NCI-H1105 (cell line): ENCODE results near the gene TRIM71.

ENCODE experiments used
- DNase-seq: peaks from one replicate; lab custom pipeline; 2025; lab: John Stamatoyannopoulos, UW

TRIM71 gene

GRCh38 chr3:32866533-32866932 lies 48.7 kb downstream of the TRIM71 start:
- no peak for DNase-seq

DNA sequence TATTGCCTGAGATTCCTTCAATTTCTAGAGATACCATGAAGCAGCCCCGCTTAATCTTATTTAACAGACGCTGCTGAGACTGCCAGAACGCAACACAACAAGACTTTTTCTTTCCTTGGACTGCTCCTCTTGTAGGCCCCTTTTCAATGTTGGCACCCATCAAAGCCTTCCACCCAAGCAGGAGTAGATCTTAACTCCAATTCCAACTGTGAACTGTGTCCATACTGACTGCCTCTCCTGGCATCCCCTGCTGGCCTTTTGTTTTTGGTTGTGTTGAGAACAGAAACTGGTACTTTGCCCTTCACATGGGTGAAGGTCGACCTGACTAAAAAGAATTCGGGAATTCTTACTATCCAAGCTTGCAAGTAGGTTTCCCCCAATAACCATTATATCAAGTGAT lies 50.2 kb downstream of the TRIM71 start:
- no peak for DNase-seq

DNA sequence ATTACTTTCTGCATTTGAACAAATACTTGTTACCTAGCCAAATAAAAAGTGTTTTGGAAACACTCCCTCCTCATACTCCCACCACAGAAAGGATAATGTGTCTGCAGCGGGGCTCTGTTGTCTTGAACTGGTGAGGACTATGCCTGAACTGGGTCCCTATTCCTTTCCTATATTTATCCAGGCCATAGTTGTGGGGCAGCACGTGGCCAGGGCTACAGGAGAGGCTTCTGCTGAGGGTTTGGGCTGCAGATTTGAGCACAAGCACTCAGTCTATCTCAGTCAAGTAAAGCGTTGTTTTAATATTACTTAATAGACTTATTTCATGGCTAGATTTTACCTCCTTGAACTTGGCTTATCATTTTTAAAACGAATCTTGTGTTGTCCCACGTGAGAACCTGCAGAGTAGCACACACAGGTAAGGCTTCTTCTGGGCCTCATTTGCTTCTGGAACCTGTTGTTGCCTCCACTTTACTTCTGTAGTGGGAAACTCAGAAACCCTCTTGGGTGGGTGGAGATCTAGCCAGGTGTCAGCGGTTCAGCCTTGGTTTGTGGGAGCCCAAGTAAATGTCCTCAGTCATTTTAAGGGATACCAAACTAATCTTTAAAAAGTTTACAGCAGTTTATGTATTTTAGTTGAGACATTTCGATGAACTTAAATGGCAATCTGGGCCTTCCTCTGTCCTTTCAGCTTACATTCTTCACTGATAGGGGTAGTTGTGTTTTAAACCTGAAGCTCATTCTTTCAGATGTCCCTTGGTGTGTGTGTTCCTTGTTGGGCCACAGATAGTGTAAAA lies 51.1 kb downstream of the TRIM71 start:
- DNase-seq = no peak

GRCh38 chr3:32869513-32870047 lies 51.8 kb downstream of the TRIM71 start:
- DNase-seq = no peak

DNA sequence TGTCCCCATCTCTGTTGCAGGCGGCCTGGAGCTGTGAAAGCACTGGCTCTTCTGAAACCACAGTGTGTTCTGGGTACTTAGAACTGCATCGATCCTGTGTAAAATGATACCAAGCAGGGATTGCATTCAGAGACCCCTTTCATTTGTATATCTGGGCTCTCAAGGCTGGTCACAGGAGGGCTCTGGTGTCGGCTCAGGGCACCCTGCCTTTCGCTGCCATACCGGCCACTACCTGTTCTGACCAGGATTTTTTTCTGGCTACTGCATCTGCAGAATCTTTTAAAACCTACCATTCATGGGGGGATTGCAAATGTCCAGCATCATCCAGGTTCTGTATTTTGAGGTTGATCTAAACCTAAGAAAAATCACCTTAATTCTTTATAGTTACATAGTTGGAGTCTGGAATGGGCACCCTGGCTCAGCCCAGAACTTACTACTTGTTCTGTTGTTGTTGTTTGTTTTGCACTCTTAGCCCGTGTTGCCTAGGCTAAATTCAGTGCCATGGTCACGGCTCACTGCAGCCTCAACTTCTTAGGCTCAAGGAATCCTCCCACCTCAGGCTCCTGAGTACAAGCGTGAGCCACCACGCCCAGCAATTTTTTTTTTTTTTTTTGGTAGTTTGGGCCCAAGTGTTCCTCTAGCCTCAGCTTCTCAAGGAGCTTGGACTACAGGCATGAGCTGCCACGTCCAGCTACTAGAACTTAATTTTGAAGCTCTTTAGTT lies 52.7 kb downstream of the TRIM71 start:
- no peak for DNase-seq

DNA sequence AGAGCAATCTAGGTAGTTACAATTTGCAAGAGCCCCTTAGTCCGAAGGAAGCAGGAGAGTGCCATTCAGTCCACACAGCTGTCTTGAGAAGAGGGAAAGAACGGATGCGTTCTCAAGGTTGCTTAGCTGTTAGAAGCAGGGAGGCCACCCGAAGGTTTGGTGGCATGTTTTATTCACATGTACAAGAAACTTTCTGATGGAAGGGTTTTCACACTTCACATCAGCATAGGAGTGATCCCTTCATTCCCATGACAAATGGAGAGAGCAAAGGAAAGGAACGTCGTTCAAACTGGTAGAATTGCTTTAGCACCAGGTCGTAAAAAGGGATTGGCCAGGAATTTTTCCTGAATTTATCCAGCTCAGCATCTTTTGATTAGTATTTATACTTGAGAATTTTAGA lies 53.5 kb downstream of the TRIM71 start:
- DNase-seq = no peak

GRCh38 chr3:32872487-32873382 lies 54.9 kb downstream of the TRIM71 start:
- DNase-seq = peak; percentile 30

DNA sequence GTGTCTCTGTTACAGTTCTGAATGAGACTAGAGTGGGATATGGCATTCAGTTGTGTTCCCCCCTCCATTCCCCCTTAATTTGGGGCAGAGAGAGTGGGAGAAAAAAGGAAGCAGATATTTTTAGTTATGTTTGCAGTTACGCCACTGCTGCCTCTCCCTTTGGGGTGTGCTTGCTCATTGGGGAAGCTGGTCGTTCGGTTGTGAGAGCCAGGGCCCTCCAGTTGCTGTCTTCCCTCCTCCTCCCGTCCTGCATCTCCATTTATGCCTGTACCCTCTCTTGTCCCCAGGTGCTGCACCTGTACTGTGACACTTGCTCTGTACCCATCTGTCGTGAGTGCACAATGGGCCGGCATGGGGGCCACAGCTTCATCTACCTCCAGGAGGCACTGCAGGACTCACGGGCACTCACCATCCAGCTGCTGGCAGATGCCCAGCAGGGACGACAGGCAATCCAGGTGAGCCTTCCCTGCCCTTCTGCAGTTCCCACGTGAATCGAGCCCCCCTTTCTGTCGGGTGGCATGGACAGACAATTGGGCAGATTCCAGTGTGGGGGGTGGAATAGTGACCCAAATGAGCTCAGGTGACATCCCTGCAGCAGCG lies 55.8 kb downstream of the TRIM71 start:
- no peak for DNase-seq

- DNase-seq = no peak
These were observed 59.1 kb downstream of the TRIM71 start for GRCh38 chr3:32876920-32877319.

DNA sequence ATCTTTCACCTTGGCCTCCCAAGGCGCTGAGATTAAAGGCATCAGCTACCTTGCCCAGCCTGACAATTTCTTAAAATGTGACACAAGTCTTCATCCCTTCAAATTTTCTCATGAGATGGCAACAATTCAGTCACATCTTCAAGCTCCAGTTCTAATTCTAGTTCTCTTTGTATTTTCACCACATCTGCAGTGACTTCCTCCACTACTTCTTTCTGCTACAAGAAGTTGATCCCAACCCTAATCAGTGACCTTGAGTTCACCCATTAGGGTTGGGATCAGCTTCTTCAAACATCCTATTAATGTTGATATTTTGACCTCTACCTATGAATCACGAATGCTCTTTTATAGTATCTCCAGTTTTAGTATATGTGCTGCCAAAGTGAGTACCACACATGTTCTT lies 59.8 kb downstream of the TRIM71 start:
- no peak for DNase-seq

DNA sequence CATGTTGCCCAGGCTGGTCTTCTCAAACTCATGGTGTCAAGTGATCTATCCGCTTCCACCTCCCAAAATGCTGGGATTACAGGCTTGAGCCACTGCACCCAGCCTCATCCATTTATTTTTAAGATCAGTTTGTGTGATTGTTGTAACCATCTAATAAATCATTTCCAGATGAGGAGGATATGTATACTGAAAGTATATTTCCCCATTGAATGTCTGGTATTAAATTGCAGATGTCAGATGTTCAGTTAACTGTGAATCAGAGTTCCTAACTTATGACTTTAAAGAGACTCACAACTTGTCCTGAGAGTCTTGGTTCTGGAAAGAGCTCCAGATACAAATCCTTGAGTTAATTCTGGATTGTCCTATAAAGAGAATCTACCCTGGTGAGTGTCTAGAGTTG lies 62.4 kb downstream of the TRIM71 start:
- DNase-seq = no peak

DNA sequence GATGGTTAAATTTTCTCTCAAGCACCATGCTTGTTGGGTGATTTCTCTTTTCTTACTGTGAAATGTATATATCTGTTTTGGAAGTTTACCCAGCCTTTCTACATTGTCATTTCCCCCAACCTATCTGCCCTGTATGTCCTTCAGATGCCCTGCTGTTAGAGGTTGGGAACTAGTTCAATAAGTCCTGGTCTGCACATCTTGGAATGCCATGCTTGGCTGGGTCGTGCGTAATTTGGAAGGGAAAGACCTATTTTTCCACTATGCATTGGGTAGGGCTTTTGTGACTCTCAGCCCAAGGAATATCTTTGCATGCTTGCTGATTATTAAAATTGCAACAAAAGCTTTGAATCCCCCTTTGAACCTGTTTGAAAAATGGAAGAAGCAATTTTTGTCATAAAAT lies 63.8 kb downstream of the TRIM71 start:
- DNase-seq = no peak

DNA sequence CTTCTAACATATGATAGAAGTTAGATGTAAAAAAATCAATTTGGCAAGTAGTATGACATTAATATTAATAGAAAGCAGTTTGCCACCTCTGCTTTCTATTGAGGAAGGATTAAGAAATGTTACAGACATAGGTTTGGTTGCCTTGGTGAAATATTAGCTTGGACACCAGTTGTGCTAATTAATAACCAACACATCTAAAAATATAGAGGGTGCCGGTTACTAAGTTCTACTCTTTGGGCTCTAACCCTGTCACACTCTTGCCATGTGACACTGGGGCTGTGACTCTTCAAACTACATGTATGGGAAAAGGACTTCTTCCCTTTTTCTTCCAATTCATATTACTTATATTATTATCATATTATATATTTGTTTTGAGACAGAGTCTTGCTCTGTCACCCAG lies 64.4 kb downstream of the TRIM71 start:
- no peak for DNase-seq

GRCh38 chr3:32882603-32883025 lies 64.8 kb downstream of the TRIM71 start:
- DNase-seq = no peak

DNA sequence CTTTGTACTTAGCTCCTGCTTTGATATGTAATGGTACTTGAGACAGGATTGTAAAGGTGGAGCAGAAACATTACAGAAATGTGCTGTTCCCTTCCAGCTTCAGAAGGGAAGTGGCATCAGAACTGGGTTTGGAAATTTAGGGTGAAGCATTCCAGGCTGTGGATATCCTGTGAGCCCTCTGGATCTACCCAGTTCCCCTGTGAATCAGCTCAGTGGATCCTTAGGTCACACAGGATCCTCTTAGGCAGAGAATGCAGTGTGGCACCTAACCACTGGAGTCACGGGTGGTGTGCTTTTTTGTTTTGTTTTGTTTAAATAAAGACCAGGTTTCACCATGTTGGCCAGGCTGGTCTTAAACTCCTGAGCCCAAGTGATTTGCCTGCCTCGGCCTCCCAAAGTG lies 66.0 kb downstream of the TRIM71 start:
- DNase-seq = no peak

- DNase-seq = no peak
These were observed 66.8 kb downstream of the TRIM71 start for GRCh38 chr3:32884591-32884990.

DNA sequence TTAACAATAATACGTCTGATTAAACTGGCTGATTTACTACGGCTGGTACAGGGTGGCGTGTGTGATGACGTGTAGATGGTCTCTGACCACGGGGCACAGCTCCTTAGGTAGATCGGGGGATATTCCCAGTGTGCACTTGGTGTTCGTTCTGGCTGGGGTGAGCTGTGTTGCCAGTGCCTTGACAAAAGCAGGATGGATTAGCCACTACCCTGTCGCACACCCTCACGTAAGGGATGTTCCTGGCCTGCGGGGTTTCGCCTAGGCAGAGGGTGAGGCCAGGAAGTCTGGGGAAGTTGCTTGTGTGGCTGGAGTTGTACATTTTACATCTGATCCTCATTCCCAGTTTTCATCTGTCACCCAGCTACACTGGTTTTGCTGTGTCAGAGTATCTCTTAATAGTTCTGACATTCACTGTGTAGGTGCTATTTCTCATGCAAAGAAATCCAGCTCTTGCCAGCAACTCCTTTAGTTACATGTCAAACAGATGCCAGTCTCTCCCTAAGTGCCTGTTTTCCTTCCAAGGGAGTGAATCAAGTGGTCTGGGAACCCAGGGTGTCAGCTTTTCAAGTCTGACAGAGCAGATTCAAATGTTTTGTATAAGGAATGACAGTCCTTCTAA lies 67.6 kb downstream of the TRIM71 start:
- DNase-seq = no peak

DNA sequence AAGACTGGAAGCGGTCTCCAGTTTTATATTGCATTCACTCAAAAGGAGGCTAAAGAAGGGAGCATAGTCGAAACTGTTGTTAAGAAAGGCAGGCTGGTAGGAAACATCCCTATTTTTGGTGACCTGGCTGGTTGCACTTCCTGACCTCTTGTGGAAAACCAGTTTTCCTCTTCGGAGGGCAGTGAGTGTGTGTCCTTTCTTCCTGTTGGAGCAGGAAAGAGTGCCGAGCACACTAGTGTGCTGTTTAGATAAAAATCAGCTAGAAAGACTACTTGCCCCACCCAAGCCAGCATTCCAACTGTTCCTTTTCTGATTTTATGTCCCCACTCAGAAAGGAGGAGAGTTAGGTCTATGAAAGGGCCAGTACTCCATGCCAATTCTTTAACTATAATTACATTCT lies 68.5 kb downstream of the TRIM71 start:
- no peak for DNase-seq

DNA sequence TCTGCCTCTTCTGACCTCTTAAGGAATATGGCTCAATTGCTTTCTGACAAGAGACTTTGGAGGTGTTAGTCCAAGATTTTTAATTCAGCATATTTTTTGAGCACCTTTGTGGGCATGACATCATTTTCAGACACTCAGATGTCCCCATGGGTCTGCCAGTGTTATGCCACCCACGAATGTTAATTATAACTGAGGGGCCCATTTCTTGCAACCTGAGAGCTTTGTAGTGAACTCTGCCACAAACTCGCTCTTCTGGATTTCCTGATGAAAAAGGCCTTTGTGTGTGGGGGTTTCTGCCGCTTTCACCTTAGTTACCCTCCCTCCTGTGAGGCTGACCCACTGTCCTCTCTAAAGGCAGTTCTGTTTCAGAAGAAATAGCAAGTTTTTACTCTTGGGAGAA lies 69.1 kb downstream of the TRIM71 start:
- no peak for DNase-seq

GRCh38 chr3:32888739-32889138 lies 70.9 kb downstream of the TRIM71 start:
- no peak for DNase-seq
